Right forelimb (tissue), 1 donor: ENCODE results near the gene KIF21B.
A peak's percentile ranks its signal among the peaks of the same experiment; 100 is the strongest.

ENCODE experiments used
- DNase-seq: peaks from one replicate; pipeline ENCODE4 v3.0.0-alpha.2; 2018

The KIF21B gene

DNA sequence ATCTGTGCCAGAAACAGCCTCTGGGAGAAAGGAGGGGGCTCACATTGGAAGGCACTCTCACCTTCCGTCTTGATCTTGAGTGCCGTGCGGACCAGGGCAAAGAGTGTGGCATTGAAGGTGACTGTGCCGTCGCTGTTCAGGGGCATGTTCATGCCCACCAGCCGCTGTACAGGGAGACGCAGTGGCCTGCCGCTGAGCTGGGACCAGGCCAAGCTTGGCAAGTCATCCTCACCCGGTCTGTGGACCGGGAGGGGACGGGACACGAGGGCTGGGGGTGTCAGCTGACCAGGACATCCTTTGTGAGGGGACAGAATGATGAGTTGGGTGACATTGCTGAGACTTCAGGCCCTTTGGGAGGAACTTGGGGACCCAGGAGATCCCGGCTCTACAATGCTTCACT lies 25.0 kb upstream of the KIF21B start:
- DNase-seq: no peak

GRCh38 chr1:201044119-201044518 lies 20.6 kb upstream of the KIF21B start:
- no peak for DNase-seq

- DNase-seq: peak; percentile 80
Observed at GRCh38 chr1:201042779-201043461, 19.4 kb upstream of the KIF21B start.

DNA sequence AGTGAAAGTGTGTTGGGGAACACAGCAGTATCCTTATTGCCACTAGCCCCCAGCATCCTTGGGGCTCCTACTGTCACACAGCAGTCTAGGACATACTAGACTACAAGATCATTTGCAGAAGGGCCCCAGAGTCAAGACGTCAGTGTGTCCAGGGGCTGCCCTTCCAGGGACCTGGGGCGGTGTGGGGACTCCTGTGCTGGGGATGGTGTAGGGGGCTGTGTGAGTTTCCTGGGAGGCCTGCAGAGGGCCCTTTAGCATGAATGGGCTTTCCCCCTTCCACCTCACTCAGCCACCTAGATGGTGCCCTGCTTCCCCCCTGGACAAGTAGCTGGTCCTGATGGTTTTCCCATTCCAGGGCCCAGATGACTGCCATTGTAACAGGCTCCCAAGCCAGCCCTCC lies 17.5 kb upstream of the KIF21B start:
- no peak for DNase-seq

GRCh38 chr1:201039876-201040275 lies 16.4 kb upstream of the KIF21B start:
- DNase-seq: no peak

GRCh38 chr1:201039418-201039817 lies 15.9 kb upstream of the KIF21B start:
- no peak for DNase-seq

DNA sequence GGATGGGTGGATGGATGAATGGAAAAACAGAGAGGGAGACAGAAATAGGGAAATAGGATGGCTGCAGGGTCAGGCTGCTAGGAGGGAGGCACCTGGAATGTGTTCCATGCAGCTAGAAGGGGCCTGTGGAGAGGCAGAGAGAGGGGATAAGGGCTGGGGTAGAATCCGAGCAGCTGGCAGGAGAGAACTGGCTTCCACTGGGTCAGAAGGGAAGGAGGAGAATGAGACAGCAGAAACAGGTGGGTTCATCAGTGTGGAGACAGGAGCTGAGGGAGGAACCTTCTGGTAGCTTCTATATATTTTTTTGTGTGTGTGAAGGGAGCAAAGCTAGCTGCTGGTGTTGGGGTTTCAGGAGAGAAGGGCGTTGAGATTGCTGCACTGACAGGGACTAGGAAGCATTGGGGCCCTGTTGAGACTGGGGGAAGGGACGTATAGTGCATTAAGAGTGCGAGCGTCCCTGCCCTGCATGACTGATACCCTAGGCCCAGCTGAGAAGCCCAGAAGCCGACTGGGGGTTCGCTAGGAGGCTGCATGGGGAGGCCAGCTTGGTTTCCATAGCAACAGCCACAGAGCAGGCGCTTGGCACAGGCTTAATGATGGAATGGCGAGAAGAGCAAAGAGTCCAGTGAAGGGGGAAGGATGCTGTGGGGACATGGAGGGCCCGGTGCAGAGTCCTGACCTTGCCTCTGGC lies 14.8 kb upstream of the KIF21B start:
- no peak for DNase-seq

- no peak for DNase-seq
Observed at GRCh38 chr1:201036188-201036842, 12.8 kb upstream of the KIF21B start.

DNA sequence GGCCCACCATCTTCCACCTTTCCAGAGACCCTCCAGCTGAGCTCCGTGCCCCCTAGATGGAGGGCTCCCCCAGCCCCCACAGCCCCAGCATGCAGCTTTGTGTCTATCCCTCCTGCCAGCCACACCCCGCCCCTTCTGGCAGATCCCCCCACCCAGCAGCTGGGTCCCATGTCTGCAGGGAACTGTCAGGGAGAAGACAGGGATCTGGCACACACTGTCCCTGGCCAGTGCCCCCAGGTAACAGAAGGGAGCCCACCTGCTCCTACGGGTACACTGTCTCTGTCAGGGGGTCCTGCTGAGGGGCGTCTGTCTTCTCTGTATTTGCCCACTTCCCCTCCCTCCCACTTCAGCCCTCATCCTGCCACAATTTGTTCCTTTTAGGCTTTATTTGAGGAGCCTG lies 11.2 kb upstream of the KIF21B start:
- no peak for DNase-seq

GRCh38 chr1:201032408-201032807 lies 8.9 kb upstream of the KIF21B start:
- no peak for DNase-seq

- DNase-seq: no peak
Observed at GRCh38 chr1:201028461-201028889, 5.0 kb upstream of the KIF21B start.

DNA sequence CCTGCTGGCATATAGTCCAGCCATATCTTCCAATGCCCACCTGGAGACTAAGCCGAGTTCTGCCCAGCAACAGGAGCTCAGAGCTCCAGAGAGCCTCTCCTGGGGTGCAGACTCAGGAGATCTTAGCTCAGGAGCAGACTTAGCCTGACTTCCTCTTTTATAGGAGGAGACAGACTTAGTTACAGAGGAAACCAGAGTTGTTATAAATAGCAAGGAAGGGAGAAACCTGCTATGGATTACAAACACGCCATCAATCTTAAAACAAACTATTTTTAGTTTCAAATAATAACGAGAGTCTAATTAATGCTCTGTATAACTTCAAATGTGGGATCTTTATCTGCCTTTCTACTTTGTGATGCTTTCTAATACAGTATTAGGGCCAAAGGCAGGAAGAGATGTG lies 3.3 kb upstream of the KIF21B start:
- no peak for DNase-seq

DNA sequence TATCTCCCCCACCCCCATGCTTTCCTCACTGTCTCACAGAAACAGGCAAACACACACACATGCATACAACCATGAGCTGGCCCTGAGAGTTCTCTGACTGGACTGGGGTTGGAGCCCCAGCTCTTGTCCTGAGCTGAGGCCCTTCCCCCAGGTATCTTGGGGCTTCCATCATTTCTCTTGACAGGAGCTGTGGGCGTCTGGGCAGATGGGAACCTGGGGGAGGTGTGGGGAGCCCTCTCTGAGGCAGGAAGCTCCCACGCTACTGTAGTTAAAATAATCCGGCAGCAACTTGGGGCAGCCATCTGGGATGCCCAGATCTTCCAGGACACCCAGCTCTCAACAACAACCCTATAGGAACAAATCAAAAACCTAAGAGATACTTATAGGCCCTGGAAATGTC lies 2.7 kb upstream of the KIF21B start:
- no peak for DNase-seq

GRCh38 chr1:201025571-201026002 lies 2.1 kb upstream of the KIF21B start:
- no peak for DNase-seq

GRCh38 chr1:201024625-201024998 lies 1.1 kb upstream of the KIF21B start:
- DNase-seq: no peak

DNA sequence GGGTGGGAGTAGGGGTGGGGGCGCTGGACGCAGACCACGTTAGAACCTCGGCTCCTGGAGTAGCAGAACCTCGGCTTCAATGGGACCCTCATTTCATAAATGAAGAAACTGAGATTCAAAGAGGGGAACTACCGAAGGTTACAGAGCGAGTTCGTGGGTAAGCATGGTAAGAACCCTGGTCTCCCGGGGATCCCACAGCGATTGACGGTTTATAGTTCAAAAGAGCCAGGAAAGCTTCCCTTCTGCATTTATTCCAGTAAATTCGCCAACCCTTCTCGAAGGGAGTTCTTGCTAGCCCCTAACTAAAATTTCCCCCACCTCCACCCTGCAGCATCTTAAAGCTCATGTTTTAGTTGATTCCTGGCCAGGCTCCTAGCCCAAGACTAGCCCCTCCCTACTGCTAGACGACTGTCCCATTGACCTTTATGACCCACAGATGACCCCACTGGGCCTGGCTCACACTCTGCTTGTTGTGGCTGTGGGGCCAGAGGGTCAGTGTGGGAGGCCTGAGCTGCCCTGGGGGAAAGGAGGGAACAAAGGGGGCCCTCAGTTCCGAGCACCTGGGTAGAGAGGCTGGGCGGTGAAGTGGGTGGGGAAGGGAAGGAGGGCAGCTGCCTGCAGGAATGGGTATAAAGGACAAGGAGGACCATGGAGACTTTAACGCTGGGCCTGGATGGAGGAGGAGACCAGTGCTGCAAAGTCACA lies 558 bp upstream of the KIF21B start:
- no peak for DNase-seq

DNA sequence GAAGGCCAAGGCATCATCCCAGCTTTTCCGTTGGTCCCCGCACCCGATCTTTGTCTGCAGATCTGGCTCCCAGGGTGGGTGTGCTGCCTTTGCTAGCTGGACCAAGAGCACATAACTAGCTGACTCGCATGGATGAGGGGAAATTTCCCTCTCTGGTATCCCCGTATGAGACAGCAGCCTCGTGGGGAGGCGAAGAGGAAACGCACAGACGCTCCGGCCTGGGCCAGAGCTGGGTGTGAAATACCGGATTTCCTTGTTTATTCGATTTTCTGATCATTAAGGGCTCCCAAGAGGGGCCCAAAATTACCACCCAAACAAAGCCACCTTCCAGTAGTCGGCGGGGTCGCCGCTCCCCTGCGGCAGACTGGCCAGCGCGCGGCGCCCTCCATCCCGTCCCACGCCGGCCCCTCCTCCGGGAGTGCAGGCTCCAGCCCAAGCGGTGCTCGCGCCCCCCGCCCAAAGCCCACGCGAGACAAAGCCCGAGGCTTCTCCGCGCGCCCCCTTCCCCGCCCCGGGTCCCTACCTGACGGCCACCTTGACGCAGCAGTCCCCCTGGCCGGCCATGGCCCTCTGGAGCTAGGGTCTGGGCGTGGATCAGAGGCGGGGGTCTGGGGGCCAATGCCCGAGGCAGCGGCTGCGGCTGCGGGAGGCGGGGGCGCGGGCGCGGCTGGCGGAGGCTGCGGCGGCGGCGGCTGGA lies 546 bp downstream of the KIF21B start:
- DNase-seq: no peak

GRCh38 chr1:201022493-201022819 lies 1.1 kb downstream of the KIF21B start:
- no peak for DNase-seq

GRCh38 chr1:201021630-201022492 lies 1.7 kb downstream of the KIF21B start:
- no peak for DNase-seq

DNA sequence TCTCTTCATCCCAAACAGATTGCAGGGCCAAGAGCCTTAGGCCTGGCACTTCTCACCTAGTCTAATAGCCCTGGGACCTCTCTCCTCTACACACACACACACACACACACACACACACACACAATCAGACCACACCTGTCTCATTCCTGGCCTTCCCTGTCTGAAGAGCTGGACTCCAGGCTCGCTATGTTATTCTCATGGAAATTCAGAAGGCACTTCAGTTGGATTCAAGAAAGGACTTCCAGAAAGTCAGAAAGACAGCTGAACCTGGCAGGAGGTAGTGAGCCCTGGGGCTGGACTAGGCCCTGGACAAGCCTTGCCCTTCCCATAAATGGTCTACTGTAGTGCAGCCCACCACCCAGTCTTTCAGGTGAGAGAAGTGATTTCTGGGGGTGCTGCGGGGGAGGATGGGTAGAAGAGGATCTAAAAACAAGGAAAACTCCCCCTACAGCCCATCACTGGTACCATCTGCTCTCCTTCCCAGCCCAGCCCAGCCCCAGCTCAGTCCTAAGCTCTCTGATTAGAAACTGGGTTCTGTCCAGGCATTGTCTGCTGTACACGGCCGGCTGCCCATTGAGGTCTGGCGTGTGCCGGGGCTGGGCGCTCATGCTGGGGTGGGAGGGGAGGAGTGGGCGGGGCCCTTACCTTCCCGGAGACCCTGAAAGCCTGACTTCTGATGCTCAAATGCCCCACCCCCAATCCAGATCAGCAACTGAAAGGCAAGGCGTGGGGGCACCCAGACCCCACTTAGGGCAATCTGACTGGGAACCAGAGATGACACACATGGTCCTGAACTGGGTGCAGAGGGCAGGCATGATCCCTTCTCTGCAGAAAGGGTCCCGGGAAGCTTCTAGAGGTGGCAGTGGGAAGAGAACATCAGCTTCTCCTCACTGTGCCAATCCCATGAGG lies 2.5 kb downstream of the KIF21B start:
- no peak for DNase-seq

- no peak for DNase-seq
Observed at GRCh38 chr1:201020040-201020591, 3.4 kb downstream of the KIF21B start.
